Spleen (tissue), 13 donors: ENCODE measurements around the gene ZNF562. TPM values are rescaled to one million over a fixed set of nuclear protein-coding genes. Genes with fewer than 3 reads are reported as not detected.

Experiments used
- DNase-seq: peaks from one replicate; pipeline ENCODE4 v3.0.0-alpha.2; 2020
- H3K27ac ChIP-seq, 8 donors: fragments of 200-600 bp; sonication (generic) in 7 of 8; 1 replicate in 4 of 8; 2 replicates in 4 of 8; pipeline versions ENCODE4 v1.5.0 to v1.8.0; 2016 to 2021; ENCODE audit warnings: inconsistent platforms in 4 of 8, mild to moderate bottlenecking in 4 of 8, moderate library complexity in 1 of 8
- H3K27me3 ChIP-seq, 7 donors: fragments of 200-600 bp; sonication (generic) in 6 of 7; replicated peaks in 1 of 7; 1 replicate in 4 of 7; 2 replicates in 3 of 7; pipeline versions ENCODE4 v1.5.0 to v1.8.0; 2016 to 2021; ENCODE audit warnings: inconsistent platforms in 3 of 7, mild to moderate bottlenecking in 1 of 7
- H3K36me3 ChIP-seq, 6 donors: fragments of 200-600 bp; sonication (generic) in 5 of 6; 1 replicate in 4 of 6; 2 replicates in 2 of 6; pipeline versions ENCODE4 v1.5.0 to v1.8.0; 2016 to 2021; ENCODE audit warnings: inconsistent platforms in 2 of 6
- H3K4me1 ChIP-seq, 6 donors: fragments of 200-600 bp; sonication (generic) in 5 of 6; 1 replicate in 3 of 6; 2 replicates in 3 of 6; pipeline versions ENCODE4 v1.5.0 to v1.8.0; 2016 to 2021; ENCODE audit warnings: inconsistent platforms in 3 of 6
- H3K4me3 ChIP-seq, 8 donors: fragments of 200-600 bp; sonication (generic) in 7 of 8; 1 replicate in 4 of 8; 2 replicates in 4 of 8; pipeline versions ENCODE4 v1.5.0 to v1.8.0; 2016 to 2021; ENCODE audit warnings: inconsistent platforms in 4 of 8, mild to moderate bottlenecking in 4 of 8, moderate library complexity in 2 of 8
- H3K9me3 ChIP-seq, 8 donors: fragments of 200-600 bp; sonication (generic) in 7 of 8; 1 replicate in 4 of 8; 2 replicates in 4 of 8; pipeline versions ENCODE4 v1.5.0 to v1.8.0; 2016 to 2021; ENCODE audit warnings: inconsistent platforms in 4 of 8
- CTCF ChIP-seq, 11 experiments: fragments of 200-600 bp in 7 of 11; fragments of 450-650 bp in 4 of 11; sonication (generic) in 4 of 11; IDR thresholded peaks in 8 of 11; conservative IDR thresholded peaks in 3 of 11; 1 replicate in 7 of 11; 2 replicates in 4 of 11; pipeline versions ENCODE4 v1.4.0 to v1.8.0; 2016 to 2021; ENCODE audit warnings: antibody characterized with exemption in 11 of 11, inconsistent platforms in 4 of 11, mild to moderate bottlenecking in 1 of 11
- POLR2A ChIP-seq, 3 donors: fragments of 450-650 bp; IDR thresholded peaks; one replicate each; pipeline ENCODE4 v1.5.1; 2017; ENCODE audit warnings: antibody characterized with exemption in 3 of 3, mild to moderate bottlenecking in 1 of 3
- POLR2AphosphoS5 ChIP-seq, 3 donors: sonication (generic); formaldehyde crosslinking; IDR thresholded peaks; one replicate each; pipeline ENCODE4 v1.5.1; 2017; ENCODE audit warnings: antibody characterized with exemption in 3 of 3
- WGBS, 5 donors: extraction: QIAGEN DNeasy Blood & Tissue Kit in 3 of 5; methylation state at CpG; one replicate each; pipeline versions ENCODE4 v1.1.5 to v1.1.7; 2013 to 2018; 5-methylcytosine and 5-hydroxymethylcytosine counted together
- intact Hi-C: fragments of 100-400 bp; cut with DNase I; formaldehyde crosslinking; loops from one replicate; pipeline ENCODE4 v1.15.0; 2023; ENCODE audit warnings: low total_unique reads
- long read RNA-seq, 2 donors: transcript quantifications; one replicate each; lab custom pipeline, GENCODE V29; 2026
- polyA plus RNA-seq, 3 donors: library from polyadenylated mRNA; stranded (reverse); fragments of 200-250 nt; gene quantifications; one replicate each; pipeline ENCODE4 v1.2.1, GENCODE V29; 2013
- total RNA-seq, 7 donors: library from RNA; depleted of rRNA in 3 of 7; stranded (reverse); fragments of >200 nt in 3 of 7; fragmentation: NEBNext Ultra II Directional in 4 of 7; extraction: Animal tissue kit (Norgen Biotek cat#: 25700) in 4 of 7; gene quantifications; one replicate each; pipeline versions ENCODE4 v1.1.0 to v1.2.1, GENCODE V29; 2016 to 2021
- donor health status: healthy with polysubstance abuse.
- donor health status: DM: no; HTN: no; CAD: no; lungs with moderate emphysema.
- donor health status: DM: no; HTN: no; CAD: no.
- donor health status: Bipolar disorder and iron deficiency.
- donor health status: healthy.
- donor health status: DM: no; HTN: no; CAD: no.
- donor health status: DM: yes; HTN: yes; CAD: no.

ZNF562 gene
- total RNA-seq: 10 to 100 TPM; 29.7 to 44.8 (median 34.6) TPM
- 1 to 10 TPM; 2.5 to 6.0 (median 2.8) TPM for polyA plus RNA-seq
- long read RNA-seq, donor 1, partial matches to known transcripts: 0 of 1 reads
- long read RNA-seq, donor 1, other reads (novel, unspliced or antisense): 0 of 1 reads
- long read RNA-seq, donor 2, partial matches to known transcripts: 9 of 12 reads
- long read RNA-seq, donor 2, other reads (novel, unspliced or antisense): 0 of 12 reads

GRCh38 chr19:9674663-9675357, at the start of gene ZNF562:
ZNF562 (minus strand) TSS chr19:9675100; CDS start chr19:9660744, 14,356 bp downstream.
- H3K27me3 ChIP-seq: no peaks in the 10 kb centered on the region
- intact Hi-C loops: no loop called here
- peaks cover 0 to 33% (median 4%) of the 10 kb centered on the region in 6 donors for H3K4me1 ChIP-seq
- H3K4me3 ChIP-seq: peak within 1 kb of the TSS; percentile 57 to 87 (median 78)
- no peak for TF ChIP-seq CTCF (IDR thresholded peaks at IDR 0.05 in 8 of 11, conservative IDR thresholded peaks at IDR 0.05 in 3 of 11)
- TF ChIP-seq POLR2A (IDR thresholded peaks at IDR 0.05): peak in 1 of 3 donors; percentile 12
- TF ChIP-seq POLR2AphosphoS5 (IDR thresholded peaks at IDR 0.05): peak; percentile 83 to 86 (median 85)
- peak within 1 kb of the TSS; percentile 90 to 94 (median 92) for H3K27ac ChIP-seq
- 0 to 4% (median 4%) methylated on average over 35 to 42 of the region's 42 CpGs for WGBS, 5 donors
- DNase-seq: peak; percentile 95
- peaks cover 2 to 48% (median 43%) of the 10 kb centered on the region in 8 donors for H3K9me3 ChIP-seq
- H3K36me3 ChIP-seq: peaks cover 2 to 40% (median 9%) of the 10 kb centered on the region in 6 donors

GRCh38 chr19:9724157-9724556, 49.3 kb upstream of the ZNF562 start:
- intact Hi-C loops: no loop called here
- peaks cover 0 to 20% (median 3%) of the 10 kb centered on the region in 6 donors for H3K4me1 ChIP-seq
- WGBS, 5 donors: 93 to 96% (median 95%) methylated on average over 4 of the region's 4 CpGs

GRCh38 chr19:9721861-9722260, 47.0 kb upstream of the ZNF562 start:
- Histone ChIP-seq H3K4me3 (peak overlapping the region in 1 of 8 donors; percentile 32), H3K9me3 (peaks cover 0 to 37% (median 25%) of the 10 kb centered on the region in 8 donors), H3K4me1 (peaks cover 0 to 20% (median 3%) of the 10 kb centered on the region in 6 donors), H3K36me3 (no peaks in the 10 kb centered on the region), H3K27ac (peak overlapping the region in 5 of 8 donors; percentile 0 to 56 (median 49)), H3K27me3 (no peaks in the 10 kb centered on the region)
- no peak for DNase-seq
- intact Hi-C loops: no loop called here
- TF ChIP-seq CTCF (IDR thresholded peaks at IDR 0.05 in 8 of 11, conservative IDR thresholded peaks at IDR 0.05 in 3 of 11): no peak
- TF ChIP-seq POLR2AphosphoS5 (IDR thresholded peaks at IDR 0.05): no peak
- no peak for TF ChIP-seq POLR2A (IDR thresholded peaks at IDR 0.05)
- WGBS, 5 donors: 18 to 25% (median 21%) methylated on average over 6 of the region's 6 CpGs

More at GRCh38 chr19:9724157-9724556, 49.3 kb upstream of the ZNF562 start:
- Histone ChIP-seq H3K27ac (no peak overlapping the region), H3K4me3 (no peak overlapping the region), H3K36me3 (no peaks in the 10 kb centered on the region), H3K9me3 (peaks cover 0 to 37% (median 25%) of the 10 kb centered on the region in 8 donors), H3K27me3 (no peaks in the 10 kb centered on the region)
- no peak for DNase-seq
- TF ChIP-seq CTCF (IDR thresholded peaks at IDR 0.05 in 8 of 11, conservative IDR thresholded peaks at IDR 0.05 in 3 of 11) (no peak), POLR2A (IDR thresholded peaks at IDR 0.05) (no peak), POLR2AphosphoS5 (IDR thresholded peaks at IDR 0.05) (no peak)

- intact Hi-C loops: no loop called here
- no peak overlapping the region for H3K27ac ChIP-seq
- H3K4me3 ChIP-seq: no peak overlapping the region
- no peaks in the 10 kb centered on the region for H3K27me3 ChIP-seq
- DNase-seq: no peak
- H3K9me3 ChIP-seq: peaks cover 0 to 30% (median 23%) of the 10 kb centered on the region in 8 donors
- no peak for TF ChIP-seq POLR2AphosphoS5 (IDR thresholded peaks at IDR 0.05)
- TF ChIP-seq CTCF (IDR thresholded peaks at IDR 0.05 in 8 of 11, conservative IDR thresholded peaks at IDR 0.05 in 3 of 11): no peak
- no peak for TF ChIP-seq POLR2A (IDR thresholded peaks at IDR 0.05)
- H3K36me3 ChIP-seq: no peaks in the 10 kb centered on the region
- WGBS, 5 donors: 84 to 88% (median 85%) methylated on average over 3 to 4 of the region's 4 CpGs
- peaks cover 0 to 20% (median 3%) of the 10 kb centered on the region in 6 donors for H3K4me1 ChIP-seq
These were observed 45.6 kb upstream of the ZNF562 start for GRCh38 chr19:9720541-9720940.
